ENCODE measurements around the gene TNFRSF9. TPM values are rescaled to one million over a fixed set of nuclear protein-coding genes. Genes with fewer than 3 reads are reported as not detected.
A peak's percentile ranks its signal among the peaks of the same experiment; 100 is the strongest.

The TNFRSF9 gene
- total RNA-seq, 2 donors from 2014 or later = 22.2 to 40.8 TPM

- peaks cover 5% of the 10 kb centered on the region for H3K4me1 Mint-ChIP-seq
- H3K9me3 Mint-ChIP-seq = no peaks in the 10 kb centered on the region
- ATAC-seq (replicated peaks) = no peak
- H3K27ac Mint-ChIP-seq = no peak overlapping the region
- no peaks in the 10 kb centered on the region for H3K36me3 Mint-ChIP-seq (ENCODE audit: low read depth)
- peaks cover 26% of the 10 kb centered on the region for H3K27me3 Mint-ChIP-seq
- H3K4me3 Mint-ChIP-seq = no peak overlapping the region
Observed at GRCh38 chr1:7886405-7886745, 54.3 kb downstream of the TNFRSF9 start.

DNA sequence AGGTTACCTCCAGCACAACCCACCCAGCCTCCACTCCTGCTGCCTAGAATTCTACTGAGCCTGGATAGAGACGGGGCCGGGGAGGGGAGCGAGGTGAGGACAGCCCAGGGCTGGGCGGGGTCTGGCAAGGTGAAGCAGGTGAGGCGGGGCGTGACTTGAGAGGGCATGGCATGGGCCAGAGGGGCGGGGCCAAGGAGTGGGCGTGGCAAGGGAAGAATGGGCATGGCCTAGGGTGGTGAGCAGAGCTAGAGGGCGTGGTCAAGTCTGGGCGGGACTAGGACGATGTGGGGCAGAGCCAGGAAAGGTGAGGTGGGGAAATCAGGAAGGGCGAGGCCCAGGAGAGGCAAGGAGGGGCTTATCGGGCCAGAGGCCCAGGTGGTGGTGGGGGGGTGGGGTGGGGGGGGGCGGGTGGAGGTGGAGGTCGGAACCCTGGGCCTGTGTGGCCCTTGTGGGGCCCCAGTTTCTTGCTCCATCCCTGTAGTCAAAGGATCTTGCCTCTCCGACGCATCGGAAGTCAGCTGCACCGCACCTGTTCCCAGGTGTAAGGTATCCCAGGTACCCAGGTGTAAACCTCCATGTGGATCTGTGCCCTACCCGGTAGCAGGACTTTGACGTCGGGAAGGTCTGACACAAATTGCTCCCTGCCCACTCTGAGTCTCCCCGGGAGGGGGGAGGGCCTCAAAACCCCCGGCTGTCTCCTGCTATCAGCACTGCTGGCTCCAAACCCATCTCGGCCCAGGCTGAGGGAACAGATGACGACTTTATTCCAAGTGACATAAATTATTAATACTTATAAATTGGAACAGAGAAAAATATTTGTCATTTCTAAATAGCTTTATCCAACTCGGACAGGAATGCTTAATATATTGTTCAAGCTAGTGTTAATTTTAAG is 54.9 kb downstream of the TNFRSF9 start:
- no peaks in the 10 kb centered on the region for H3K9me3 Mint-ChIP-seq

DNA sequence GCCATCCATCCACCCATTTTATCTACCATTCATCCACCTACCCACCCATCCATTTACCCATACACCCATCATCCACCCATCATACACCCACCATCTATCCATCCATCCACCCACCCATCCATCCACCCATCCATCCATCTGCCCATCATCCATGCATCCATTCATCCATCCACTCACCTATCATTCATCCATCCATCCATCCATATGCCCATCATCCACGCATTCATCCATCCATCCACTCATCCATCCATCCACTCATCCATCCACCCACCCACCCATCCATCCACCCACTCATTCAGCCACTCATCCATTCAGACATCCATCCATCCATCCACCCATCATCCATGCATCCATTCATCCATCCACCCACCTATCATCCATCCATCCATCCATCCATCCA is 55.9 kb downstream of the TNFRSF9 start:
- H3K36me3 Mint-ChIP-seq (ENCODE audit: low read depth) = no peaks in the 10 kb centered on the region
- H3K27me3 Mint-ChIP-seq = peaks cover 22% of the 10 kb centered on the region
- H3K9me3 Mint-ChIP-seq = no peaks in the 10 kb centered on the region
- peaks cover 5% of the 10 kb centered on the region for H3K4me1 Mint-ChIP-seq
- ATAC-seq (replicated peaks) = no peak
- no peak overlapping the region for H3K4me3 Mint-ChIP-seq
- no peak overlapping the region for H3K27ac Mint-ChIP-seq

More for the DNA sequence above, 54.9 kb downstream of the TNFRSF9 start:
- H3K27ac Mint-ChIP-seq = no peak overlapping the region
- ATAC-seq (replicated peaks) = peak; percentile 68
- H3K4me3 Mint-ChIP-seq = no peak overlapping the region
- H3K4me1 Mint-ChIP-seq = peaks cover 5% of the 10 kb centered on the region
- H3K36me3 Mint-ChIP-seq (ENCODE audit: low read depth) = no peaks in the 10 kb centered on the region
- peaks cover 26% of the 10 kb centered on the region for H3K27me3 Mint-ChIP-seq

- H3K4me1 Mint-ChIP-seq = peaks cover 4% of the 10 kb centered on the region
- no peak overlapping the region for H3K27ac Mint-ChIP-seq
- no peaks in the 10 kb centered on the region for H3K36me3 Mint-ChIP-seq (ENCODE audit: low read depth)
- no peak for ATAC-seq (replicated peaks)
- no peak overlapping the region for H3K4me3 Mint-ChIP-seq
- H3K27me3 Mint-ChIP-seq = peaks cover 7% of the 10 kb centered on the region
- peaks cover 15% of the 10 kb centered on the region for H3K9me3 Mint-ChIP-seq
Observed at GRCh38 chr1:7879228-7879627, 61.4 kb downstream of the TNFRSF9 start.

DNA sequence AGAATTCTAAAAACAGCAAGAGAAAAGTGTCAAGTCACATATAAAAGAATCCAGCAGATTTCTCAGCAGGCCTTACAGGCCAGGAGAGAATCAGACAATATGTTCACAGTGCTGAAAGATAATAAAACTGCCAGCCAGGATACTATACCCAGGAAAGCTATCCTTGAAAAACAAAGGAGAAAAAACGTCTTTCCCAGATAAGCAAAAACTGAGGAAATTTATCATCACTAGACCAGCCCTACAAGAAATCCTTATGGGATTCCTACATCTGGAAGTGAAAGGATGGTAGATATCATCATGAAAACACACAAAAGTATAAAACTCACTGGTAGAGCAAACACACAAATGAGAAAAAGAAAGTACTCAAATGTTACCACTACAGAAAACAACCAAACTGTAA is 62.6 kb downstream of the TNFRSF9 start:
- Mint-ChIP-seq H3K9me3 (peaks cover 15% of the 10 kb centered on the region), H3K4me3 (no peak overlapping the region), H3K27ac (no peak overlapping the region), H3K36me3 (ENCODE audit: low read depth) (no peaks in the 10 kb centered on the region), H3K27me3 (peaks cover 9% of the 10 kb centered on the region), H3K4me1 (peaks cover 4% of the 10 kb centered on the region)
- ATAC-seq (replicated peaks) = no peak

- Mint-ChIP-seq H3K9me3 (peaks cover 15% of the 10 kb centered on the region), H3K4me3 (no peak overlapping the region), H3K27me3 (peaks cover 9% of the 10 kb centered on the region), H3K36me3 (ENCODE audit: low read depth) (no peaks in the 10 kb centered on the region), H3K4me1 (peaks cover 4% of the 10 kb centered on the region), H3K27ac (no peak overlapping the region)
- no peak for ATAC-seq (replicated peaks)
Observed at GRCh38 chr1:7873801-7874795, 66.5 kb downstream of the TNFRSF9 start.

DNA sequence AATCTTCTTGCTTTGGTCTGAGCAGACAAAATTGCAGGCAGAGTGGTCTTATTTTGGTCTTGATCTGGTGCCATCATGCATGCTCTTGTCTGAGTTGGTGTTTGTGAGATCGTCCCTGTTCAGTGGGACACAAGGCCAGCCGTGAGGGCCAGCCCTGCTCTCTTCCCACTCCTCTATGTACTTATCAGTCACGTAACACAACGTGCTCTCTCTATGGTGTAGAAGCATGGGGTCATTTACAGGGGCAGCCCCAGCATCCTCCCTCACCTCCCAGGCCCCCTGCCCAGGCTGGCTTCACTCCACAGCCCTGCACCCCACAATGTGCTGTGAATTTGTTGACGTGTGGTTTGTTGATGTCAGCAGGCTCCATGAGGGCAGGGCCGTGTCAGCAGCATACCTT is 69.5 kb downstream of the TNFRSF9 start:
- no peak for ATAC-seq (replicated peaks)
- Mint-ChIP-seq H3K9me3 (no peaks in the 10 kb centered on the region), H3K27ac (peak overlapping the region; percentile 27), H3K36me3 (ENCODE audit: low read depth) (no peaks in the 10 kb centered on the region), H3K4me3 (no peak overlapping the region), H3K27me3 (peaks cover 3% of the 10 kb centered on the region), H3K4me1 (no peaks in the 10 kb centered on the region)

GRCh38 chr1:7869136-7869920 is 71.3 kb downstream of the TNFRSF9 start:
- no peak overlapping the region for H3K27ac Mint-ChIP-seq
- ATAC-seq (replicated peaks) = no peak
- H3K27me3 Mint-ChIP-seq = peaks cover 3% of the 10 kb centered on the region
- no peaks in the 10 kb centered on the region for H3K36me3 Mint-ChIP-seq (ENCODE audit: low read depth)
- H3K9me3 Mint-ChIP-seq = no peaks in the 10 kb centered on the region
- no peaks in the 10 kb centered on the region for H3K4me1 Mint-ChIP-seq
- H3K4me3 Mint-ChIP-seq = no peak overlapping the region

- peaks cover under 1% of the 10 kb centered on the region for H3K27me3 Mint-ChIP-seq
- no peak overlapping the region for H3K27ac Mint-ChIP-seq
- H3K4me3 Mint-ChIP-seq = no peak overlapping the region
- no peak for ATAC-seq (replicated peaks)
- no peaks in the 10 kb centered on the region for H3K36me3 Mint-ChIP-seq (ENCODE audit: low read depth)
- no peaks in the 10 kb centered on the region for H3K4me1 Mint-ChIP-seq
- no peaks in the 10 kb centered on the region for H3K9me3 Mint-ChIP-seq
Observed at GRCh38 chr1:7868070-7868780, 72.4 kb downstream of the TNFRSF9 start.

GRCh38 chr1:7865978-7866377 is 74.7 kb downstream of the TNFRSF9 start:
- H3K27me3 Mint-ChIP-seq = no peaks in the 10 kb centered on the region
- no peak overlapping the region for H3K27ac Mint-ChIP-seq
- H3K4me3 Mint-ChIP-seq = no peak overlapping the region
- no peaks in the 10 kb centered on the region for H3K9me3 Mint-ChIP-seq
- H3K4me1 Mint-ChIP-seq = no peaks in the 10 kb centered on the region
- no peaks in the 10 kb centered on the region for H3K36me3 Mint-ChIP-seq (ENCODE audit: low read depth)
- no peak for ATAC-seq (replicated peaks)

Other genes with a start within 250 kb of the TNFRSF9 start
- 10 to 100 TPM; 22.3 to 24.9 TPM for gene VAMP3, start 169.5 kb downstream of the TNFRSF9 start, total RNA-seq
- 1 to 10 TPM; 3.1 to 4.8 TPM for gene PER3, start 156.5 kb downstream of the TNFRSF9 start, total RNA-seq
- gene UTS2, start 87.8 kb downstream of the TNFRSF9 start, total RNA-seq = under 1 TPM in 1 of 2 donors, not detected in 1; 0.58 TPM
- 100 to 1,000 TPM; 262 to 416 TPM for gene PARK7, start 20.9 kb upstream of the TNFRSF9 start, total RNA-seq
- 1 to 10 TPM; 1.8 to 3.1 TPM for gene ERRFI1, start 85.5 kb upstream of the TNFRSF9 start, total RNA-seq